ENCODE data around the gene ACTRT2.

ACTRT2 gene

GRCh38 chr1:3033040-3033789, 11.9 kb downstream of the ACTRT2 start:
- DNase-seq, result no peak

GRCh38 chr1:3033790-3034090, 12.5 kb downstream of the ACTRT2 start:
- no peak for DNase-seq

- no peak for DNase-seq
Measured at GRCh38 chr1:3034162-3034561, 12.9 kb downstream of the ACTRT2 start.

- DNase-seq, result no peak
Measured at GRCh38 chr1:3034728-3035562, 13.7 kb downstream of the ACTRT2 start.

- no peak for DNase-seq
Measured at GRCh38 chr1:3035563-3036446, 14.5 kb downstream of the ACTRT2 start.

GRCh38 chr1:3036447-3037280, 15.4 kb downstream of the ACTRT2 start:
- DNase-seq, result no peak

- no peak for DNase-seq
Measured at GRCh38 chr1:3037281-3038040, 16.2 kb downstream of the ACTRT2 start.

- no peak for DNase-seq
Measured at GRCh38 chr1:3038113-3038551, 16.9 kb downstream of the ACTRT2 start.

- no peak for DNase-seq
Measured at GRCh38 chr1:3038571-3039181, 17.4 kb downstream of the ACTRT2 start.

GRCh38 chr1:3040004-3040403, 18.7 kb downstream of the ACTRT2 start:
- no peak for DNase-seq

- DNase-seq, result no peak
Measured at GRCh38 chr1:3042481-3042880, 21.2 kb downstream of the ACTRT2 start.

GRCh38 chr1:3049164-3049563, 27.9 kb downstream of the ACTRT2 start:
- no peak for DNase-seq

GRCh38 chr1:3049905-3050304, 28.6 kb downstream of the ACTRT2 start:
- DNase-seq, result no peak

- DNase-seq, result no peak
Measured at GRCh38 chr1:3050603-3051002, 29.3 kb downstream of the ACTRT2 start.

- DNase-seq, result no peak
Measured at GRCh38 chr1:3051270-3052268, 30.3 kb downstream of the ACTRT2 start.

- DNase-seq, result no peak
Measured at GRCh38 chr1:3052501-3052900, 31.2 kb downstream of the ACTRT2 start.

- DNase-seq, result no peak
Measured at GRCh38 chr1:3053366-3053980, 32.2 kb downstream of the ACTRT2 start.

- DNase-seq, result no peak
Measured at GRCh38 chr1:3053986-3054385, 32.7 kb downstream of the ACTRT2 start.

- DNase-seq, result no peak
Measured at GRCh38 chr1:3054474-3054873, 33.2 kb downstream of the ACTRT2 start.
